GM23338 (cell line): ENCODE results near the gene PLXNA2.

ENCODE experiments used
- CREB1 ChIP-seq: fragments of 250-450 bp; sonication (Bioruptor Pico); IDR thresholded peaks from 2 replicates; pipeline ENCODE4 v1.5.0; 2020; ENCODE audit warnings: low read depth, mild to moderate bottlenecking, moderate library complexity
- EZH2 ChIP-seq: fragments of 200-600 bp; sonication (generic); IDR thresholded peaks from one replicate; pipeline ENCODE4 v1.8.0; 2017; ENCODE audit warnings: antibody characterized with exemption, mild to moderate bottlenecking, low read depth; ENCODE audit not compliant: unreplicated experiment
- EZH2phosphoT487 ChIP-seq: fragments of 200-600 bp; sonication (generic); IDR thresholded peaks from one replicate; pipeline ENCODE4 v1.8.1; 2018; ENCODE audit warnings: antibody characterized with exemption; ENCODE audit not compliant: unreplicated experiment
- JUNB ChIP-seq: IDR thresholded peaks from one replicate; pipeline ENCODE4 v1.6.1; 2016; ENCODE audit warnings: antibody characterized with exemption; ENCODE audit not compliant: unreplicated experiment
- NANOG ChIP-seq: IDR thresholded peaks from 2 replicates; pipeline ENCODE4 v1.6.1; 2016; ENCODE audit warnings: antibody characterized with exemption, borderline replicate concordance
- POLR2AphosphoS5 ChIP-seq: IDR thresholded peaks from 2 replicates; pipeline ENCODE4 v1.6.1; 2016; ENCODE audit warnings: antibody characterized with exemption, low read depth
- STAT1 ChIP-seq: IDR thresholded peaks from one replicate; pipeline ENCODE4 v1.6.1; 2016; ENCODE audit warnings: antibody characterized with exemption; ENCODE audit not compliant: unreplicated experiment
- ZNF331 ChIP-seq: fragments of 250-450 bp; sonication (Bioruptor Pico); IDR thresholded peaks from 2 replicates; pipeline ENCODE4 v1.5.0; 2020; ENCODE audit warnings: low read depth, mild to moderate bottlenecking, moderate library complexity
- TF ChIP-seq, protein P1 (sequence below), 2 experiments: fragments of 200-600 bp in 1 of 2; sonication (generic) in 1 of 2; conservative IDR thresholded peaks; 2 replicates each; pipeline versions ENCODE4 v1.5.1 to v1.6.1; 2016 to 2017; ENCODE audit warnings: antibody characterized with exemption in 2 of 2, low read depth in 2 of 2, mild to moderate bottlenecking in 2 of 2, moderate library complexity in 1 of 2
- TF ChIP-seq, protein P2 (sequence below): IDR thresholded peaks from one replicate; pipeline ENCODE4 v1.6.1; 2018; ENCODE audit warnings: antibody characterized with exemption; ENCODE audit not compliant: unreplicated experiment
- TF ChIP-seq, protein P3 (sequence below): IDR thresholded peaks from 2 replicates; pipeline ENCODE4 v1.6.1; 2016; ENCODE audit warnings: antibody characterized with exemption

DNA sequence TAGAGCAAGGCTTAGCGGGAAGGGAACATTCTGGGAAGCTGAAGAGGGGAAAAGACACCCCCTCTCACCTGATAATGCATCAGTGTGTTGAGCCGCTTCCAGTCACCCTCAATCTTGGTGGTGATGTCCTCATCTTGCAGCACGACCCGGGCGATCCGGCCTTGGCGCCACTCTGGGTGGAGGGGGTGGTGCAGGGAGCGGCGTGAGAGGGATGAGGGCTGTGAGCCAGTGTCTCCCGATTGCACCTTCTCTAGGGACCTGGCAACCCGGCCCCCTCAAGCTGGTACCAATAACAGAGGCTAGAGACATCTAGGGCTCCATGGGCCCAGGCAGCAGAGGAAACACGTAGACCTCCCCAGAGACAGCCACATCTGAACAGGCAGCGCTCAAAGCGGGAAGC lies 205.9 kb downstream of the PLXNA2 start:
- TF ChIP-seq, protein P1, sequence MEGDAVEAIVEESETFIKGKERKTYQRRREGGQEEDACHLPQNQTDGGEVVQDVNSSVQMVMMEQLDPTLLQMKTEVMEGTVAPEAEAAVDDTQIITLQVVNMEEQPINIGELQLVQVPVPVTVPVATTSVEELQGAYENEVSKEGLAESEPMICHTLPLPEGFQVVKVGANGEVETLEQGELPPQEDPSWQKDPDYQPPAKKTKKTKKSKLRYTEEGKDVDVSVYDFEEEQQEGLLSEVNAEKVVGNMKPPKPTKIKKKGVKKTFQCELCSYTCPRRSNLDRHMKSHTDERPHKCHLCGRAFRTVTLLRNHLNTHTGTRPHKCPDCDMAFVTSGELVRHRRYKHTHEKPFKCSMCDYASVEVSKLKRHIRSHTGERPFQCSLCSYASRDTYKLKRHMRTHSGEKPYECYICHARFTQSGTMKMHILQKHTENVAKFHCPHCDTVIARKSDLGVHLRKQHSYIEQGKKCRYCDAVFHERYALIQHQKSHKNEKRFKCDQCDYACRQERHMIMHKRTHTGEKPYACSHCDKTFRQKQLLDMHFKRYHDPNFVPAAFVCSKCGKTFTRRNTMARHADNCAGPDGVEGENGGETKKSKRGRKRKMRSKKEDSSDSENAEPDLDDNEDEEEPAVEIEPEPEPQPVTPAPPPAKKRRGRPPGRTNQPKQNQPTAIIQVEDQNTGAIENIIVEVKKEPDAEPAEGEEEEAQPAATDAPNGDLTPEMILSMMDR (conservative IDR thresholded peaks at IDR 0.05; ENCODE audit: low read depth in 2 of 2): no peak
- TF ChIP-seq EZH2 (no peak), STAT1 (no peak), EZH2phosphoT487 (no peak), POLR2AphosphoS5 (no peak), NANOG (no peak), CREB1 (CRISPR knock-in tag) (no peak), JUNB (no peak), ZNF331 (no peak)
- TF ChIP-seq, protein P2, sequence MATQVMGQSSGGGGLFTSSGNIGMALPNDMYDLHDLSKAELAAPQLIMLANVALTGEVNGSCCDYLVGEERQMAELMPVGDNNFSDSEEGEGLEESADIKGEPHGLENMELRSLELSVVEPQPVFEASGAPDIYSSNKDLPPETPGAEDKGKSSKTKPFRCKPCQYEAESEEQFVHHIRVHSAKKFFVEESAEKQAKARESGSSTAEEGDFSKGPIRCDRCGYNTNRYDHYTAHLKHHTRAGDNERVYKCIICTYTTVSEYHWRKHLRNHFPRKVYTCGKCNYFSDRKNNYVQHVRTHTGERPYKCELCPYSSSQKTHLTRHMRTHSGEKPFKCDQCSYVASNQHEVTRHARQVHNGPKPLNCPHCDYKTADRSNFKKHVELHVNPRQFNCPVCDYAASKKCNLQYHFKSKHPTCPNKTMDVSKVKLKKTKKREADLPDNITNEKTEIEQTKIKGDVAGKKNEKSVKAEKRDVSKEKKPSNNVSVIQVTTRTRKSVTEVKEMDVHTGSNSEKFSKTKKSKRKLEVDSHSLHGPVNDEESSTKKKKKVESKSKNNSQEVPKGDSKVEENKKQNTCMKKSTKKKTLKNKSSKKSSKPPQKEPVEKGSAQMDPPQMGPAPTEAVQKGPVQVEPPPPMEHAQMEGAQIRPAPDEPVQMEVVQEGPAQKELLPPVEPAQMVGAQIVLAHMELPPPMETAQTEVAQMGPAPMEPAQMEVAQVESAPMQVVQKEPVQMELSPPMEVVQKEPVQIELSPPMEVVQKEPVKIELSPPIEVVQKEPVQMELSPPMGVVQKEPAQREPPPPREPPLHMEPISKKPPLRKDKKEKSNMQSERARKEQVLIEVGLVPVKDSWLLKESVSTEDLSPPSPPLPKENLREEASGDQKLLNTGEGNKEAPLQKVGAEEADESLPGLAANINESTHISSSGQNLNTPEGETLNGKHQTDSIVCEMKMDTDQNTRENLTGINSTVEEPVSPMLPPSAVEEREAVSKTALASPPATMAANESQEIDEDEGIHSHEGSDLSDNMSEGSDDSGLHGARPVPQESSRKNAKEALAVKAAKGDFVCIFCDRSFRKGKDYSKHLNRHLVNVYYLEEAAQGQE: no peak
- TF ChIP-seq, protein P3, sequence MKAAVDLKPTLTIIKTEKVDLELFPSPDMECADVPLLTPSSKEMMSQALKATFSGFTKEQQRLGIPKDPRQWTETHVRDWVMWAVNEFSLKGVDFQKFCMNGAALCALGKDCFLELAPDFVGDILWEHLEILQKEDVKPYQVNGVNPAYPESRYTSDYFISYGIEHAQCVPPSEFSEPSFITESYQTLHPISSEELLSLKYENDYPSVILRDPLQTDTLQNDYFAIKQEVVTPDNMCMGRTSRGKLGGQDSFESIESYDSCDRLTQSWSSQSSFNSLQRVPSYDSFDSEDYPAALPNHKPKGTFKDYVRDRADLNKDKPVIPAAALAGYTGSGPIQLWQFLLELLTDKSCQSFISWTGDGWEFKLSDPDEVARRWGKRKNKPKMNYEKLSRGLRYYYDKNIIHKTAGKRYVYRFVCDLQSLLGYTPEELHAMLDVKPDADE: no peak
